Activated CD4-positive, alpha-beta T cell treated with anti-CD3 and anti-CD28 coated beads, Interleukin-2, Interleukin-4, amounts not matched to agents 100 ng/mL and 50 ng/mL, durations not matched to agents 16 hours and 8 hours (primary cell): ENCODE measurements around the gene FNBP1.
"Not testable (repeated sequence)": the region's sequence is repeated elsewhere in the genome, so short reads cannot be mapped to it uniquely, and the experiment has no call there.

Source experiments
- DNase-seq: peaks from one replicate; pipeline ENCODE4 v3.0.0-alpha.2; 2020; ENCODE audit warnings: low spot score

Gene FNBP1

DNA sequence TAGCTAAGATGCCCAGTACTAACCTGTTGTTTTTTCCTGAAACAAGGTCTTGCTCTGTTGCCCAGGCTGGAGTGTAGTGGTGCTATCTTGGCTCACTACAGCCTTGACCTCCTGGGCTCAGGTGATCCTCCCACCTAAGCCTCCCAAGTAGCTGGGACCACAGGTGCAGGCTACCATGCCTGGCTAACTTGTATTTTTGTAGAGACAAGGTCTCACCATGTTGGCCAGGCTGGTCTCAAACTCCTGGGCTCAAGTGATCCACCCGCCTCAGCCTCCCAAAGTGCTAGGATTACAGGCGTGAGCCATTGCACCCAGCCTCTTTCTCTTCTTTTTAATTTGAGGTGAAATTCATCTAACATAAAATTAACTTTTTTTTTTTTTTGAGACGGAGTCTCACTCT, 21.1 kb downstream of the FNBP1 start:
- not testable (repeated sequence) for DNase-seq

DNA sequence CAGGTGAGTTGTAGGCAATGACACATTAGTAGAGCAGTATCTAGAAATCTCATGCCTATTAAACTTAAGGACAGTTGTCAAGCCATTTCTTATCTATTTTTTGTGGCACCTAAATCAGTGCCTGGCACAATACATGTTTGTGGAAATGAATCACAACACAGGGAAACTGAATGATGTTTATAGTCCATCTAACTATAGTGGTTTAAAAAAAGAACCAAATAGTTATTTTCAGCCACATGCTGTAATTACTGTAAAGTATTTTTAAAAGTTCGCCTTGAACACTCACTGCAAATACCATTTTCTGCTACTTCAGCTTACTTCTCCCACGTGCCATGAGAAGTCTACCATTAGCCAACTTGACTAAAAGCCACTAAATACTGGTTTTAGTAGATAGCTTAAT, 21.9 kb downstream of the FNBP1 start:
- DNase-seq = no peak

DNA sequence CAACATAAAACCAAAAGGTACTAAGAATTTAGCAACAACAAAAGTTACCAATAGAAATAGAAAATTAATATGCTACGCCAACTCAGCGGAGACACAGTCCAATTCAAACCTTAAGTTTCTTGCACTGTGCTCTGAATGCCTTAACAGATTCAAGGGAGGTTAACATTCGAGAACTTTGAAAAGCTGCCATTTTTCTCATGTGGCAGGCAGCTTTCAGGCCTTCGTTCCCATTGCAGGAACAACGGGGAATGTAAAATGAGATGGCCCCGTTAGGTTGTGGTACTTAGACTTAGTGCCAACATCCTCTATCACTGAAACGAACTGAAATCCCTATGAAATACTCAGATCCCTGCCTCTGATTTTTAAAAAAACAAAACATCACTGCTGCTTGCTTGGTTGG, 22.4 kb downstream of the FNBP1 start:
- no peak for DNase-seq

DNA sequence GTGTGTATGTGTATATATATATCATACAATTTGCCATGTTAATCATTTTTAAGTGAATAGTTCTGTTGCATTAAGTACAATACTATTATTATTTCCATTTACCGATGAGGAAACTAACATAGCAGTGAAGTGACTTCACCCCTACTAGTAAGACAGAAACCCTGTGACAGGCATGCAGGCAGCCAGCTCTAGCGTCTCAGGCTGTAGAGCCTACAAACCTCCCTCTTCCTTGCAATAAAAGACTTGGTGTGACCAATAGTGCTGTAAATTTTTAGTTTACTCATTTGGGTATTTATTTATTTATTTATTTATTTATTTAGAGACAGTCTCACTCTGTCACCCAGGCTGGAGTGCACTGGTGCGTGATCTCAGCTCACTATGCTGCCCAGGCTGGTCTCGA, 24.7 kb downstream of the FNBP1 start:
- DNase-seq = no peak

DNA sequence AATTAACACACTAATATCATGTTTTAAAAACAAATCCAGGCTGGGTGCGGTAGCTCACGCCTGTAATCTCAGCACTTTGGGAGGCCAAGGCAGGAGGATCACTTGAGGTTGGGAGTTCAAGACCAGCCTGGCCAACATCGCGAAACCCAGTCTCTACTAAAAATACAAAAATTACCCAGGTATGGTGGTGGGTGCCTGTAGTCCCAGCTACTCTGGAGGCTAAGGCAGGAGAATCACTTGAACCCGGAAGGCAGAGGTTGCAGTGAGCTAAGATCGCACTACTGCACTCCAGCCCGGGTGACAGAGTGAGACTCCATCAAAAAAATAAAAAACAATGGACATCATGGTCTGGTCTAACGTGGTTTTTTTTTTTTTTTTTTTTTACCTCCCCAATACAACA, 25.5 kb downstream of the FNBP1 start:
- not testable (repeated sequence) for DNase-seq

DNA sequence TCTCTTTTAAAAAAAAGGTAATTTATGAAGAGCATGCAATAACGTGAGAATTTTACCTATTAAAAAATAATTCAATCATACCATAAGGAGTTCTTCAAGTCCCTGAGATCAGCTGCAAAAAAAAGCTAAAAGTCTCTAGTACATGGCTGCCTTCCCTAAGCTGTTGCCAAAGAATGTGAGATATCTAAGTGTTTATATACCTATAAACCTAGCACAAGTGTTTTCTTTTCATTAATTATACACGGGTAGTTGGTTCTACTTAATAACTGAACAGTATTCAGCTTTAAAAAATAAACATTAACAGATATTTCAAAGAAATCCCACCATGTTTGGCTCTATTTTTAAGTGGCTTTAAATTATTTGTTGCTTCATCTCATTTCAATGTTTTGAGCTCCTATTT, 25.9 kb downstream of the FNBP1 start:
- DNase-seq = no peak

DNA sequence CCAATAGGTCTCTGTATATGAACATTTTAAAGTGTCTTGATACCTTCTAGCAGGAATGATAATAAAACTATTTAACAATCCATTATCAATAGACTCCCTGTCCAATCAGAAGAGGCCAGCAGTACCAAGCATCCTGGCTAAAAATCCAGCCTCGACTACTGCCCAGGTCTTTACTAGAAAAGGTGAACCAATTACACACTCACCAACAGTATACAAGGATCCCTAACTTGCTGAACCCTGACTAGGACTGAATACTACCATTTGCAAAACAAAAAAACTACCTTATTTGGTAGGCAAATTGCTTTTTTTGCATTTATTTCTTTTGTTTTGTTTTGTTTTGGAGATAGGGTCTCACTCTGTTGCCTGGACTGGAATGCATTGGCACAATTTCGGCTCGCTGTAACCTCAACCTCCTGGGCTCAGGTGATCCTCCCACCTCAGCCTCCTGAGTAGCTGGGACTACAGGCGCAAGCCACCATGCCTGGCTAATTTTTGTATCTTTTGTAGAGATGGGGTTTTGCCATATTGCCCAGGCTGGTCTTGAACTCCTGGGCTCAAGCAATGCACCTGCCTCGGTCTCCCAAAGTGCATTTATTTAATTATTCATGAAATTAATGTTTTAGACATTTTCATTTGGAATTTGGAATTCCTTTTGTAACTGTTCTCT, 27.5 kb downstream of the FNBP1 start:
- DNase-seq = no peak

DNA sequence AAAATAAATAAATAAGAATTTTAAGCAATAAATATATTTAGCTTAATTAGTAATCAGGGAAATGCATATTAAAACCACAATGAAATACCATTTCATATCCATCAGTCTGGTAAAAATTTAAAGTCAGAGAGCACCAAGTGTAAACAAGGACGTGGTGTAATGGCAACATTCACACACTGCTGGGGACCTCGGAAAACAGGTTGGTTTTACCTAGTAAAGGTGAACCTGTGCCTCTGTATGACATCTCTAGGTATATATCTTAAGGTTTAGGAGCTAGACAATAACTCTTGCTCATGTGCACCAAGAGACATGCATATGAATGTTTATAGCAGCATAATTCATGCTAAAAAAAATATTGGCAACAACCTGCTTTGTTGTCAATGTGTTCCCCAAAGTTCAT, 29.7 kb downstream of the FNBP1 start:
- DNase-seq = no peak

DNA sequence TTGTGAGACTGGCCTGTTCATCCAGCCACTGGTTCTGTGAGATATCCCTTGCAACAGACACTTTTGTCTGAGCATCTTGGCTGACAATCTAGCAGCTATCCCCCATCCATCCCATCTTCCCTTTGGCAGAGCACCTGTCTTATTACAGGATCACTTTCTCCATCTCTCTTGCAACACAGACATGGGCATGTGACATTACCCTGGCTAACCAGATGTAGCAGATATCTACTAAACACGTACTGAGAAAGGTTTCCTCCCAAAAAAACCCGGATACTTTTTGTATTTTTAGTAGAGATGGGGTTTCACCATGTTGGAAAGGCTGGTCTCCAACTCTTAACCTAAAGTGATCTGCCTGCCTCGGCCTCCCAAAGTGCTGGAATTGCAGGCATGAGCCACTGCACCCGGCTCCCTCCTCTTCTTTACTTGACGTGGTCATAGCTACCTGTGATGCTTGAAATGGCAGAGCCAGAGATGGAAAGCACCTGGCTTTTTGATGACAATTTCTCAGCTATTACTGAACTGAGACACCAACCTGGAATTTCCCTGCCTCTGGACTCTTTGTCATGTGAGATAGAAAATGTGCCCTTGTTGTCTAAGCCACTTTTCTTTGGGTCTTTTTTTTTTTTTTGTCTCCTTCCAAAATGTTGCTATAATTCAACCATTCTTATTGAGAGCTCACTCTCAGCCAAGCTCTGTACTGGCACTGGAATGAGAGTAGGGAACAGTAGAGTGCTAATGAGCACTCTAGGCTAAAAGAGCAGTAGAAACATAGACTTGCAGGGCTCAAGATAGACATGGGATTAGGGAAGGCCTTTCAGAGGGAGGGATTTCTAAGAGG, 32.6 kb downstream of the FNBP1 start:
- no peak for DNase-seq

DNA sequence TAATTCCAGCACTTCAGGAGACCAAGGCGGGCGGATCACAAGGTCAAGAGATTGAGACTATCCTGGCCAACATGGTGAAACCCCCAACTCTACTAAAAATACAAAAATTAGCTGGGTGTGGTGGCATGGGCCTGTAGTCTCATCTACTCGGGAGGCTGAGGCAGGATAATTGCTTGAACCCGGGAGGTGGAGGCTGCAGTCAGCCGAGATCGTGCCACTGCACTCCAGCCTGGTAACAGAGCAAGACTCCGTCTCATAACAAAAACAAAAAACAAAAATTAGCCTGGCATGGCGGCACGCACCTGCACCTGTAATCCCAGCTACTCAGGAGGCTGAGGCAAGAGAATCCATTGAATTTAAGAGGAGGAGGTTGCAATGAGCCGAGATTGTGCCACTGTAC, 33.4 kb downstream of the FNBP1 start:
- DNase-seq = not testable (repeated sequence)

DNA sequence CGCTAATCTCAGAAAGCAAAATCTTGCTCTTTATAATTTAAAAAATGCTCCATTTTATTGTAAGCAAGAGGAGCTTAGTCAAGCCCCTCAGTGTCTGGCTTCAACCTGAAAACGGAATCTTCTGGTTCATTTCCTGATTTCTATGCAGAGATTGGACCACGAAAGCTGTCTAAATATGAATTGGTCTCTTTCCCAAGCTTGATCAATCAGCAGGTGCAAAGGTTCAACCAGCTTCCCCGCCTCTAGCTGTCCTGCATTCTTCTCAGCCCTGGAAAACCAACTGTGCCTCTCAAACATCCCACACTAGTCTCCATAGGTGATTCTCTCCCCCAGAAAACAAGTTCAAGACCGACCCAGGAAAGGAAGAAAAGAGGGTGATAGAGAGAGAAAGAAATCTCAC, 34.5 kb downstream of the FNBP1 start:
- DNase-seq = no peak

DNA sequence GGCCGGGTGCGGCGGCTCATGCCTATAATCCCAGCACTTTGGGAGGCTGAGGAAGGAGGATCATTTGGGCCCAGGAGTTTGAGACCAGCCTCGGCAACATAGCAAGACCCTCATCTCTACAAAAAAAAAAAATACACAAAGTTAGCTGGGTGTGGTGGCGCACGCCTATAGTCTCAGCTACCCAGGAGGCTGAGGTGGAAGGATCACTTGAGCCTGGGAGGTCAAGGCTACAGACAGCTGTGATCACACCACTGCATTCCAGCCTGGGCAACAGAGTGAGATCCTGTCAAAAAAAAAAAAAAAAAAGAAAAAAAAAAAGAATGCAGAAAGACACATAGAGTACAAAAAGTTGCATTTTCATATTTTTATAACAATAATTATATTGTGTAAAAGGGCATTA, 36.0 kb downstream of the FNBP1 start:
- DNase-seq = not testable (repeated sequence)

DNA sequence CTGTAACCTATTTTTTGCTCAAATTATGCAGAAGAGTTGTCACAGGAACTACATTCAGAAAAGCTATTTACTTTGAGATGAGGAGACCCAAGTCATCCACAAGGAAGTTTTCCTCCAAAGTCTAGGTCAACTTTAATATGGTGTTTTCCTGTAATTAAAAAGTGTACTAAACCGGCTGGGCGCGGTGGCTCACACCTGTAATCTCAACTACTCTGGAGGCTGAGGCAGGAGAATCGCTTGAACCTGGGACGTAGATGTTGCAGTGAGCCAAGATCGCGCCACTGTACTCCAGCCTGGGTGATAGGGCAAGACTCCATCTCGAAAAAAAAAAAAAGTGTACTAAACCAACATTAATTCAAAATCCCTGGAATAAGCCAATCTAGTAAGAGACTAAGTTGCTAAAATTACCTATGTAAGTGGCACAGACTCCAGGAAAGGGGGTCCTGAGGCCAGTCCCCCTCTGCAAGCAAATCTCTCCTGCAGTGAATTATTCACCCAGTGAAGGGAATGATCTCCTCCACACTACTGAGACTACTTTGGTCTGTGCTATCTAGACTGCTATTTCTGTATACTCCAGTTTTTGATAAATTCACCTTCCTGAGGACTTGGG, 38.9 kb downstream of the FNBP1 start:
- DNase-seq = no peak

DNA sequence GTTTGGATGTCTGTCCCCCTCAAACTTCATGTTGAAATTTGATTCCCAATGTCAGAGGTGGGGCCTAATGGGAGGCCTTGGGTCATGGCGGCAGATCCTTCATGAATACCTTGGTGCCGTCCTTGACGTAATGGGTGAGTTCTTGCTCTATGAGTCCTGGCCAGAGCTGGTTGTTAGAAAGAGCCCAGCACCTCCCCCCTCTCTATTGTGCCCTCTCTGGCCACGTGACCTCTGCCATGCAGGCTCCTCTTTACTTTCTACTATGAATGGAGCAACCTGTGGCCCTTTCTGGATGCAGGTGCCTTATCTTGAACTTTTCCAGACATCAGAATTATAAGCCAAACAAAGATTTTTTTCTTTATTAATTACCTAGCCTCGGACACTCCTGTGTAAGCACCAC, 40.7 kb downstream of the FNBP1 start:
- no peak for DNase-seq

DNA sequence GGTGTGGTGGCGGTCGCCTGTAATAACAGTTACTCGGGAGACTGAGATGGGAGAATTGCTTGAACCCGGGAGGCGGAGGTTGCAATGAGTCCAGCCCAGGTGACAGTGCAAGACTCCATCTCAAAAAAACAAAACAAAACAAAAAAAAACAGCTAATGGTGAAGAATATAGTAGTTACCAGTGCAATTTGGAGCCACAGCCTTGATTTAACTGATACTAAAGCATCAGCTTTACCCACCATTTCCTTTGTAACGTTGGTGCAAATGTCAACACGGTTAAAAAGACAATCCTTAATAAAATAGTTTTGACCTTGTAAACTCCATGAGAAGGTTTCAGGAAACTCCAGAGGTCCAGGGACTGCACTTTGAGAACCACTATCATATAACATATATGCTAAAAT, 41.8 kb downstream of the FNBP1 start:
- no peak for DNase-seq

DNA sequence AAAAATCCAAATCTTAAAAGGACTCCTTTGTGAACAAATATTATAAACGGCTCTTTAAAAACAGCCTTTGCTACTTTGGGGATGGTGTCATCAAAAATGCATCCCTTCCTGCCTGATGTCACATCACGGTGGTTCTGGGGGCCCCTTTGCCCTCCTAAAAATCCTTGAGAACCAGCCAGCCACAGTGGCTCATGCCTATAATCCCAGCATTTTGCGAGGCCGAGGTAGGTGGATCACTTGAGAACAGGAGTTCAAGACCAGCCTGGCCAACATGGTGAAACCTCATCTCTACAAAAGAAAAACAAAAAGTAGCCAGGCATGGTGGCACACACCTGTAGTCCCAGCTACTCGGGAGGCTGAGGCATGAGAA, 43.9 kb downstream of the FNBP1 start:
- no peak for DNase-seq

DNA sequence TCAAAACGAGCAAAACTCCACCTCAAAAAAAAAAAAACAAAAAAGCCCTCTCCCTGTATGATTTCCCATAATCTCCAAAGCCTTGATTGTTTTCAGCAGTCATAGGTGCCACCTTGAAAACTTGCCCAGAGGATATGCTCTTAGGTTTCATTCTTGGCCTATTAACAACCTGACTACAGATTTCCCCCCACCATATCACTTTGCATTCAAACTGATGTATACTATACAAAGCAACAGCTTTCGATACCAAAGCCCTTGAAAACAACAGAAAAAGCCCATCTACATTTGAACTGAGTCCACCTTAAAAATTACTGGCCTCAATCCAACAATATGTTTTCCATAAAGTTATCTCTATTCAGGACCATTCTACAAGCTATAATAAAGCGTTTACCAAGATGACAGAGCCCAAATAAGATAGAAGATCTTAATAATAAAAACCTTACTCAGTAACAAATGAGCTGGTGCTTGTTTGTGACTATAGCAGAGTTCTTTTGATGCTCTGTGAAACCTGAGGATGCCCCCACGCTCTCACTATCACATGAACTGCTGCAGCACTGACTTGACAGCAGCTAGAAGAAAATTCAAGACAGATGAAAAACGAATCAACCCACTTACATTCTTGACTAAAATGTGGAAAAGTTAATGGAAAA, 44.4 kb downstream of the FNBP1 start:
- DNase-seq = no peak

DNA sequence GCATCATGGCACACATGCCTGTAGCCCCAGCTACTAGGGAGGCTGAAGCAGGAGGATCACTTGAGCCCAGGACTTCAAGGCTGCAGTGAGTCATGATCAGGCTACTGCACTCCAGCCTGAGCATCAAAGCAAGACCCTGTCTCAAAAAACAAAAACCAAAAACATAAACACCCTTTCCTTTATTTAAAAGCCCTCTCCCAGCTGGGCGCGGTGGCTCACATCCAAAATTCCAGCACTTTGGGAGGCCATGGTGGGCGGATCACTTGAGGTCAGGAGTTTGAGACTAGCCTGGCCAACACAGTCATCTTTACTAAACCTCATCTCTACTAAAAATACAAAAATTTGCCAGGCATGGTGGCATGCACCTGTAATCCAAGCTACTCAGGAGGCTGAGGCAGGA, 45.3 kb downstream of the FNBP1 start:
- not testable (repeated sequence) for DNase-seq

DNA sequence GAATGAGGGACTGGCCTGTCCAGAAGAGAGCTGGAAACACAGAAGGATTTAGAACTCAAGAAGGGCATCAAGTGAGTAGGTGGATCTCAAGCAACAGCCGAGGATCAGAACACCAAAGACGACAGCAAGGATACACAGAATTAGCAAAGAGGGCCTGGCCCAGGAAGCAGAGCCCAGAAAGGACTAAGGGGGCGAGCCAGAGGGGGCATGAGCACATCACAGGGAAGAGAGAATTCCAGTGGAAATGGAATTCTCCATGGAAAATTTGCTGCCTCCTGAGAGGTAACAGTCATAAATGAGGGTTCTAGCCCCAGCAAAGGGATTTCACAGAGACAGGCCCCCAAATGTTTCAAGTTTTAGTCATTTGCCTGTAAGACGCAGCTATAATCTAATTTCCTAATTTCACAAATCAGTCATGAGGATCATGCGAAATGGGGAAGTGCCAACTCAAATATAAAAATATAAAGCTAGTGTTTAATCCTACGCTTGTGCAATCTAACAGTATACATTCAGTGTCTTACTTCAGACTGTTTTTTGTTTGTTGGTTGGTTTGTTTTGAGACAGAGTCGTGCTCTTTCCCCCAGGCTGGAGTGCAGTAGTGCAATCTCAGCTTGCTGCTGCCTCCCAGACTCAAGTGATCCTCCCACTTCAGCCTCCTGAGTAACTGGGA, 46.7 kb downstream of the FNBP1 start:
- DNase-seq = no peak

DNA sequence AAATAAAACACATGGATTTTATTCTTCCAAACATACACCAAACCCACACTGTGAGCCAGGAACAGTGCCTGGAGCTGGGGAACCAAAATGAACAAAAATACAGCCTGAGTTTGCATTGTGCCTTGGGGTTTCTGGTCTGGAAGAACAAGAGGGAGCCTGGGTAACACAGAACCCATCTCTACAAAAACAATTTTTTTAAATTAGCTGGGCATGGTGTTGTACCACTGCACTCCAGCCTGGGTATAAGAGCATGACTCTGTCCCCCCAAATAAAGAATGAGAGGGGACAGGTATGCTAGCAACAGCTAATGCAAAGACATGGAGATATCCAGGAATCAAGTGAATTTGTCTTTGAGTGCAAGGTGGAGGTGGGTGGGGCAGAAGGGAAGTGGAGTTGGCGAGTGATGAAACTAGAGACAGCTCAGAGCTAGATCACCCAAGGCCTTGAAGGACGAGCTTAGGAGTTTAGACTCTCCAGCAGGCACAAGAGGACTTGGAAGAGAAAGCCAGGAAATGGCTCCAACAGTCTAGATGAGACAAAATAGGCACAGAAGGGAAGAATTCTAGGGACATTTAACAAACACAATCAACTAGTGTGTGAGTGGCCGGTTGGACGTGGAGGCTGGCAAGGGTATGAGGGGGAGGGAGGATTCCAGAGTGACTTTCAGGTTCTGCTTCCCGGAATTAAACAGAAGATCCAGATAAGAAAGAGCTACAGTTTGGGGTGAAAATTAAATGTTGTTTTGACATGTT, 47.4 kb downstream of the FNBP1 start:
- no peak for DNase-seq

DNA sequence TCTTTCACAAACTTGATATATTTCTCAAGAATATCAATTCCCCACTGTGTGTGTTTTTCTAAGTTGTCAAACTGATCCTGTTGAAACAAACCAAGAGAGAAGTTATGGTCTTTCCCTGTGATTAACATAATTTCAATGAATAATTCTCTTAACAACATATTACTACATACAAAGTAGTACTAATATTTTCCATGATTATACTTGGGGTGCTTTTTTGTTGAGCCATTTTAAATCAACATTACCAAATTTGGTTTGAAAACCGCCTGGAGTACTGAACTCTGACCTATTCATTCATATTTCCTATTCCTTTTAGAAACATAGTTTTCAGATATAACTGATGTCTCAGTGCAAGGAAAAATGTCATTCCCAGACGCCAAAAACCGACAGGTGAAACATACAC, 48.1 kb downstream of the FNBP1 start:
- no peak for DNase-seq

DNA sequence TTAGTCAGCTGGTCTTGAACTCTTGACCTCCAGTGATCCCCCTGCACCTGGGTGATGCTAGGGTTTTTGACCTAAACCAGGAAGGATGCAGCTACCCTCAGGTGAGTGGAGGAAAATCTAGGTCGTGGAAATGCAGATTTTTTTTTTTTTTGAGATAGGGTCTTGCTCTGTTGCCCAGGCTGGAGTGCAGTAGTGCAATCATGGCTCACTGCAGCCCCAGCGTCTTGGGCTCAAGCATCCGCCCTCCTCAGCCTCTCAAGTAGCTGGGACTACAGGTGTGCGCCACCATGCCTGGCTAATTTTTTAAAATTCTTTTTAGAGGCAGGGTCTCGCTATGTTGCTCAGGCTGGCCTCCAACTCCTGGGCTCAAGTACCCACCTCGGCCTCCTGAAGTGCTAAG, 51.9 kb downstream of the FNBP1 start:
- not testable (repeated sequence) for DNase-seq
